Natural killer cell (primary cell): ENCODE data around the gene DGKH. TPM values are rescaled to one million over a fixed set of nuclear protein-coding genes. Genes with fewer than 3 reads are reported as not detected.
"Not testable (repeated sequence)": the region's sequence is repeated elsewhere in the genome, so short reads cannot be mapped to it uniquely, and the experiment has no call there.

Experiments
- ATAC-seq, 3 donors: fragments of 150-1000 bp in 2 of 3; fragments of 200-7000 bp in 1 of 3; cut with Tn5 transposase; 1 replicate in 1 of 3; 2 replicates in 2 of 3; pipeline ENCODE4 v1.10.0; 2021; ENCODE audit warnings: mild to moderate bottlenecking in 2 of 3, moderate library complexity in 2 of 3
- DNase-seq, 2 donors: peaks; one replicate each; pipeline versions ENCODE4 v3.0.0 to v3.0.0-alpha.2; 2013 to 2021; ENCODE audit warnings: mixed read lengths in 1 of 2
- H3K27ac ChIP-seq: one replicate; pipeline ENCODE4 v1.5.1; 2013; ENCODE audit warnings: mild to moderate bottlenecking, low read length
- H3K27me3 ChIP-seq: one replicate; pipeline ENCODE4 v1.6.1; 2013; ENCODE audit warnings: low read length; ENCODE audit not compliant: control insufficient read depth, insufficient read depth
- H3K36me3 ChIP-seq: one replicate; pipeline ENCODE4 v1.6.1; 2013; ENCODE audit warnings: low read length; ENCODE audit not compliant: control insufficient read depth, insufficient read depth
- H3K4me1 ChIP-seq: one replicate; pipeline ENCODE4 v1.6.1; 2013; ENCODE audit warnings: low read length; ENCODE audit not compliant: control insufficient read depth, insufficient read depth
- H3K4me3 ChIP-seq: one replicate; pipeline ENCODE4 v1.5.1; 2013; ENCODE audit warnings: low read length
- H3K9me3 ChIP-seq: one replicate; pipeline ENCODE4 v1.6.1; 2013; ENCODE audit warnings: low read length; ENCODE audit not compliant: control insufficient read depth, insufficient read depth
- H3K27ac Mint-ChIP-seq, 2 donors: one replicate each; pipeline ENCODE4 v1.8.0; 2022; ENCODE audit warnings: mild to moderate bottlenecking in 2 of 2, mixed read lengths in 2 of 2, moderate library complexity in 1 of 2
- H3K27me3 Mint-ChIP-seq, 2 donors: one replicate each; pipeline ENCODE4 v1.8.0; 2022; ENCODE audit warnings: low read depth in 2 of 2, mixed read lengths in 2 of 2
- H3K36me3 Mint-ChIP-seq: one replicate; pipeline ENCODE4 v1.8.0; 2022; ENCODE audit warnings: mixed read lengths
- H3K4me1 Mint-ChIP-seq, 2 donors: one replicate each; pipeline ENCODE4 v1.8.0; 2022; ENCODE audit warnings: mixed read lengths in 2 of 2
- H3K4me3 Mint-ChIP-seq: one replicate; pipeline ENCODE4 v1.8.0; 2022; ENCODE audit warnings: mild to moderate bottlenecking, moderate library complexity, mixed read lengths
- H3K9me3 Mint-ChIP-seq, 2 donors: one replicate each; pipeline ENCODE4 v1.8.0; 2022; ENCODE audit warnings: mixed read lengths in 2 of 2
- WGBS: methylation state at CpG from one replicate; pipeline ENCODE4 v1.1.7; 2013; ENCODE audit warnings: missing lambda C conversion rate; ENCODE audit not compliant: insufficient coverage; 5-methylcytosine and 5-hydroxymethylcytosine counted together
- intact Hi-C: fragments of 100-400 bp; cut with micrococcal nuclease; formaldehyde crosslinking; loops from one replicate; pipeline ENCODE4 v1.14.2; 2022
- total RNA-seq, 4 donors: library from RNA; stranded (reverse); fragments of 120-200 nt in 1 of 4; gene quantifications; one replicate each; pipeline versions ENCODE4 v1.2.3 to v1.2.4, GENCODE V29; 2013 to 2022
- TF ChIP-seq, protein P1 (sequence below): fragments of 200-600 bp; IDR thresholded peaks from one replicate; pipeline ENCODE4 v1.8.0; 2022; ENCODE audit warnings: antibody characterized with exemption

The DGKH gene
- total RNA-seq, 3 donors from 2014 or later (not counting 1 experiment from before 2014, with no cell fraction given), result 1.1 to 3.4 (median 1.2) TPM

DNA sequence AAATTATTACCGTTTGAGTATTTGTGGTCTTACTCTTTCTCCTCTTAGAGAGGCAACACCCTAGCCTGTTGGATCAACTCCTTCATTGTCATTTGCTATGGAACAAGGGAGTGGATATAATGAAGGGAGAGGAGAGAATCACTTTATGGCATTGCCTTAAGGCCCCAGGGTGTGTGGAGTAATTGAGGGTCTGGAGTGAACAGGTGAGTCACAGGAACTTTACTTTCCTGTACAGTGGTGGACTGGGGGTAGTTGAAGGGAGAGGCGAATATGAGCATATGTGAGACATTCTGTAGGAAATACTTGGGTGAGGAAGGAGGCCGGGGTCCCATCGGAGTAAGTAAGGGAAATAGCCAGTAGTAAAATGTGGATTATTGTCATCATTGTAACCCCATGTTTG lies 17.0 kb downstream of the DGKH start:
- Histone ChIP-seq H3K4me1 (no peaks in the 10 kb centered on the region), H3K4me3 (no peak overlapping the region), H3K36me3 (no peaks in the 10 kb centered on the region), H3K27me3 (no peaks in the 10 kb centered on the region), H3K9me3 (no peaks in the 10 kb centered on the region), H3K27ac (no peak overlapping the region)
- no peak overlapping the region for H3K4me3 Mint-ChIP-seq
- H3K27me3 Mint-ChIP-seq, result peaks cover 14 to 33% of the 10 kb centered on the region in 2 donors
- H3K9me3 Mint-ChIP-seq, result no peaks in the 10 kb centered on the region
- no peaks in the 10 kb centered on the region for H3K36me3 Mint-ChIP-seq
- 95% methylated on average over 4 of the region's 4 CpGs for WGBS
- H3K4me1 Mint-ChIP-seq, result no peaks in the 10 kb centered on the region
- no peak overlapping the region for H3K27ac Mint-ChIP-seq
- ATAC-seq, result no peak
- no peak for DNase-seq
- intact Hi-C loops, result no loop called here
- TF ChIP-seq, protein P1, sequence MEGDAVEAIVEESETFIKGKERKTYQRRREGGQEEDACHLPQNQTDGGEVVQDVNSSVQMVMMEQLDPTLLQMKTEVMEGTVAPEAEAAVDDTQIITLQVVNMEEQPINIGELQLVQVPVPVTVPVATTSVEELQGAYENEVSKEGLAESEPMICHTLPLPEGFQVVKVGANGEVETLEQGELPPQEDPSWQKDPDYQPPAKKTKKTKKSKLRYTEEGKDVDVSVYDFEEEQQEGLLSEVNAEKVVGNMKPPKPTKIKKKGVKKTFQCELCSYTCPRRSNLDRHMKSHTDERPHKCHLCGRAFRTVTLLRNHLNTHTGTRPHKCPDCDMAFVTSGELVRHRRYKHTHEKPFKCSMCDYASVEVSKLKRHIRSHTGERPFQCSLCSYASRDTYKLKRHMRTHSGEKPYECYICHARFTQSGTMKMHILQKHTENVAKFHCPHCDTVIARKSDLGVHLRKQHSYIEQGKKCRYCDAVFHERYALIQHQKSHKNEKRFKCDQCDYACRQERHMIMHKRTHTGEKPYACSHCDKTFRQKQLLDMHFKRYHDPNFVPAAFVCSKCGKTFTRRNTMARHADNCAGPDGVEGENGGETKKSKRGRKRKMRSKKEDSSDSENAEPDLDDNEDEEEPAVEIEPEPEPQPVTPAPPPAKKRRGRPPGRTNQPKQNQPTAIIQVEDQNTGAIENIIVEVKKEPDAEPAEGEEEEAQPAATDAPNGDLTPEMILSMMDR, result no peak

DNA sequence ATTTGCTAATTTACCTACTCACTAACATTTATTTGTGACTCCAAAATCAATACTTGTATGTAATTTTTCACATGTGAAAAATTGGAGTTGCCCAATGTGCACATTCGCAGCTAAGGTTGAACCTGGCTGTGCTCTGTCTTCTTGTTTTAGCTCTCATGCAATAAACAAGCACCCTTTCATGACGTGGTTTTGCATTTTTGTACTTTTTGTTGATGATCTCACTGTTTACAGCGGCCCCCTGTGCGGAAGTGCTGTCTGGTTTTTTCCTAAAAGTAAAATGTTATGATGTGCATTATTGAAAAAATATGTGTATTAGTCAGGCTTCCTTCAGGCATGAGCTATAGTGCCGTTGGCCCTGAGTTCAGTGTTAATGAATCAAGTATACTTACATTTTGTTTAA lies 18.1 kb downstream of the DGKH start:
- no peak overlapping the region for H3K27ac ChIP-seq
- no peak overlapping the region for H3K4me3 ChIP-seq
- intact Hi-C loops, result no loop called here
- DNase-seq (no peak), ATAC-seq (no peak)
- TF ChIP-seq, protein P1, result no peak
- WGBS, result 92% methylated on average over 4 of the region's 5 CpGs
- H3K4me1 Mint-ChIP-seq, result no peaks in the 10 kb centered on the region
- H3K9me3 ChIP-seq, result no peaks in the 10 kb centered on the region
- H3K4me3 Mint-ChIP-seq, result no peak overlapping the region
- H3K27me3 Mint-ChIP-seq, result peaks cover 12 to 33% of the 10 kb centered on the region in 2 donors
- no peaks in the 10 kb centered on the region for H3K36me3 ChIP-seq
- H3K27ac Mint-ChIP-seq, result no peak overlapping the region
- no peaks in the 10 kb centered on the region for H3K9me3 Mint-ChIP-seq
- no peaks in the 10 kb centered on the region for H3K4me1 ChIP-seq
- no peaks in the 10 kb centered on the region for H3K36me3 Mint-ChIP-seq
- H3K27me3 ChIP-seq, result no peaks in the 10 kb centered on the region

DNA sequence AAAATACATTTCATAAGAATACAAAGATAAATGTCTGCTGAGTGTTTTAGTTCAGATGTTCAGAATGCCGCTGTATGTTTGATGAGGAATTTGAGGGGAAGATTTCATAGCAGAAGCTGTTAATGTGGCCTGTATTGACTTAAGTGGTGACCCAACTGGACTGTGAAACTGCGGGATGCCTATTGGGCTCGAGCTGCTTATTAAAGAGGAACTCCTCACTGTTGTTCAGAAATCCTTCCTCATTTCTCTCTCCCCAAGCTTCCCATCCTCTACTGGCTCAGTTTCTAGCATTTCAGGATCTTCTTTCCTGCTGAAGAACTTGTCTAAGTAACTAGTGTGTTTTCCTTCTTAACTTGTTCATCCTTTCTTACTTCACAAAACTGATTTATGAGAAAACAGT lies 20.4 kb downstream of the DGKH start:
- DNase-seq, result no peak
- no peaks in the 10 kb centered on the region for H3K36me3 Mint-ChIP-seq
- 52% methylated on average over 3 of the region's 3 CpGs for WGBS
- H3K36me3 ChIP-seq, result no peaks in the 10 kb centered on the region
- H3K4me3 Mint-ChIP-seq, result no peak overlapping the region
- peaks cover 5 to 25% of the 10 kb centered on the region in 2 donors for H3K27me3 Mint-ChIP-seq
- TF ChIP-seq, protein P1, result no peak
- no peak for ATAC-seq
- H3K9me3 Mint-ChIP-seq, result no peaks in the 10 kb centered on the region
- H3K4me1 Mint-ChIP-seq, result no peaks in the 10 kb centered on the region
- no peak overlapping the region for H3K27ac Mint-ChIP-seq
- no peak overlapping the region for H3K27ac ChIP-seq
- no peak overlapping the region for H3K4me3 ChIP-seq
- H3K27me3 ChIP-seq, result no peaks in the 10 kb centered on the region
- intact Hi-C loops, result no loop called here
- H3K4me1 ChIP-seq, result no peaks in the 10 kb centered on the region
- no peaks in the 10 kb centered on the region for H3K9me3 ChIP-seq

DNA sequence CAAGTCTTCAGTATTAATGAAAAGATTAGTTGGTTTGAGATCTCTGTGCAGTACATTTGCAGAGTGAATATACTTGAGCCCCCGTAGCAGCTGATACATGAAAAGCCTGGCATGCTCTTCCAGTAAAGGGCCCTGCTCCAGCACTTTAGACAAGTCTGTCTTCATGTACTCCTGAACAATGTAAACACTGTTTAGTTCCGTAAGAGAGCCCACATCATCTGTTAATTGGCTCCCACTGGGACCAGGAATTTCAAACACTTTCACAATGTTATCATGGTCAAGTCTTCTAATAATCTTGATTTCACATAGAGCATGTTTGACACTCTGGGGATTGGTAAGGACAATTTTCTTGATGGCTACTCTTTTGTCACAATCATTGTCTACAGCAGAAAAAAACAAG lies 22.2 kb downstream of the DGKH start:
- WGBS, result 95% methylated on average over 2 of the region's 2 CpGs
- H3K9me3 Mint-ChIP-seq, H3K27ac Mint-ChIP-seq, ATAC-seq, H3K27ac ChIP-seq, H3K4me3 Mint-ChIP-seq, intact Hi-C loops, H3K36me3 Mint-ChIP-seq, H3K4me1 Mint-ChIP-seq, H3K9me3 ChIP-seq, H3K36me3 ChIP-seq, H3K4me1 ChIP-seq, H3K4me3 ChIP-seq, H3K27me3 ChIP-seq, DNase-seq: not testable (repeated sequence)
- peaks cover 2 to 23% of the 10 kb centered on the region in 2 donors for H3K27me3 Mint-ChIP-seq

DNA sequence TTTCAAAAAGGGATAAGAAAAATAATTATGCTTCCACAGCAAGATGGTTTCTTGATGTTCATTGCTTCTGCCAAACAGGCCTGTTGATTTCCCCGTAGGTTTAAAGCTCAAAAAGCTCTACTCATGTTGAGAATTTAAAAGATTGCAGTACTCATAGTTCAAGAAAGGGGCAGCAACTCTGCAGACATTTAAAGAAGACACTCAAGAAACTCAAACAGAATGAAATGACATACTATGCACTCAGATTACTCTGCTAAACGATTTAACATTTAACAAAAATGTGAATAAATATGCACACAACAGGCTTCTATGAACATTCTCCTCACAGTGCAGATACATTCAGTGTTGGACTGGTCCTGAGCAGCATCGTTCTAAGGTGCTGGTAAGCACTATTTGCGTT lies 22.7 kb downstream of the DGKH start:
- H3K27ac Mint-ChIP-seq, ATAC-seq, H3K4me3 Mint-ChIP-seq, H3K4me1 ChIP-seq, intact Hi-C loops, H3K36me3 Mint-ChIP-seq, H3K36me3 ChIP-seq, H3K4me1 Mint-ChIP-seq, H3K4me3 ChIP-seq, H3K9me3 ChIP-seq, H3K27ac ChIP-seq, H3K27me3 ChIP-seq, H3K9me3 Mint-ChIP-seq, DNase-seq: not testable (repeated sequence)
- 92% methylated on average over 4 of the region's 4 CpGs for WGBS
- peaks cover 2 to 28% of the 10 kb centered on the region in 2 donors for H3K27me3 Mint-ChIP-seq
